Renal cortical epithelial cell (primary cell): ENCODE data around the gene LIMS1. TPM values are rescaled to one million over a fixed set of nuclear protein-coding genes. Genes with fewer than 3 reads are reported as not detected.

Source experiments
- total RNA-seq: library from RNA; depleted of rRNA; stranded (reverse); fragments of >200 nt; gene quantifications from 2 replicates; pipeline ENCODE4 v1.2.3, GENCODE V29; 2014

LIMS1 gene
- total RNA-seq, 1 donor from 2014 or later, result 186 TPM

Other genes starting within 250 kb of the LIMS1 start
- 4.7 and 13.1 TPM in 2 replicates for gene SULT1C2, start 245.6 kb upstream of the LIMS1 start, total RNA-seq
- gene SULT1C4, start 156.5 kb upstream of the LIMS1 start, total RNA-seq, result 37.2 and 47.7 TPM in 2 replicates
- 28.7 and 102 TPM in 2 replicates for gene GCC2, start 85.3 kb upstream of the LIMS1 start, total RNA-seq
- 74.8 and 112 TPM in 2 replicates for gene RANBP2, start 185.0 kb downstream of the LIMS1 start, total RNA-seq